CD4-positive, alpha-beta T cell treated with Interleukin-17A for 4 hours (primary cell): ENCODE data around the gene NPFF.
"Not testable (repeated sequence)": the region's sequence is repeated elsewhere in the genome, so short reads cannot be mapped to it uniquely, and the experiment has no call there.

Experiments used
- DNase-seq: peaks from one replicate; pipeline ENCODE4 v3.0.0-alpha.2; 2020; ENCODE audit warnings: mixed read lengths

NPFF gene, protein sequence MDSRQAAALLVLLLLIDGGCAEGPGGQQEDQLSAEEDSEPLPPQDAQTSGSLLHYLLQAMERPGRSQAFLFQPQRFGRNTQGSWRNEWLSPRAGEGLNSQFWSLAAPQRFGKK

DNA sequence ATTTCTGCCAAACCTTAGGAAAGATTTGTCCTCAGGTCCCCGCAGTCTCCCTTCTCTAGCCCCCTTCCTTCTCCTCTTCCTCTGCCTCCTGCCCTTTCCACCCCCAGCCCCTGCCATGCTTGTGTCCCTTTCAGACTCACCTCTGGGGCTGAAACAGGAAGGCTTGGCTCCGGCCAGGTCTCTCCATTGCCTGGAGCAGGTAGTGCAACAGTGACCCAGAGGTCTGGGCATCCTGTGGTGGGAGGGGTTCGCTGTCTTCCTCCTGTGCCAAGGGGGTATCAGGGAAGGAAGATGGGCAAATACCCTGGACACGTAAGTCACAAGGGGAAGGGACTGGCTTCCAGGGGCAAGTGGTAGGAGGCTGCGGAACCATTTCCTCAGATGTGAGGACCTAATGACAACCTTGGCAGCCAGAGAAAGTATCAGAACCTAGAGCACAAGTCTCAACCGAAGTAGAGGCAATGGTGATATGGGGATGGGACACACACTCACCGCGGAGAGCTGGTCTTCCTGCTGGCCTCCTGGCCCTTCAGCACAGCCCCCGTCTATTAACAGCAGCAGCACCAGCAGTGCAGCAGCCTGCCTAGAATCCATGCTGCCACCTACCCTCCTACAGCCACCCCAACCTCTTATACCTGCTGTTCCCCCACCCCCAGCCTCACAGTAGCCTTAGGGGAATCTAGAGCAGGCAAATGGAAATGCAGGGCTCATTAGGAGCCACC lies at the start of gene NPFF:
NPFF (minus strand) TSS at position 604 of the 722 bp plus-strand sequence; CDS start at position 594, 10 bp downstream.
- DNase-seq: no peak

DNA sequence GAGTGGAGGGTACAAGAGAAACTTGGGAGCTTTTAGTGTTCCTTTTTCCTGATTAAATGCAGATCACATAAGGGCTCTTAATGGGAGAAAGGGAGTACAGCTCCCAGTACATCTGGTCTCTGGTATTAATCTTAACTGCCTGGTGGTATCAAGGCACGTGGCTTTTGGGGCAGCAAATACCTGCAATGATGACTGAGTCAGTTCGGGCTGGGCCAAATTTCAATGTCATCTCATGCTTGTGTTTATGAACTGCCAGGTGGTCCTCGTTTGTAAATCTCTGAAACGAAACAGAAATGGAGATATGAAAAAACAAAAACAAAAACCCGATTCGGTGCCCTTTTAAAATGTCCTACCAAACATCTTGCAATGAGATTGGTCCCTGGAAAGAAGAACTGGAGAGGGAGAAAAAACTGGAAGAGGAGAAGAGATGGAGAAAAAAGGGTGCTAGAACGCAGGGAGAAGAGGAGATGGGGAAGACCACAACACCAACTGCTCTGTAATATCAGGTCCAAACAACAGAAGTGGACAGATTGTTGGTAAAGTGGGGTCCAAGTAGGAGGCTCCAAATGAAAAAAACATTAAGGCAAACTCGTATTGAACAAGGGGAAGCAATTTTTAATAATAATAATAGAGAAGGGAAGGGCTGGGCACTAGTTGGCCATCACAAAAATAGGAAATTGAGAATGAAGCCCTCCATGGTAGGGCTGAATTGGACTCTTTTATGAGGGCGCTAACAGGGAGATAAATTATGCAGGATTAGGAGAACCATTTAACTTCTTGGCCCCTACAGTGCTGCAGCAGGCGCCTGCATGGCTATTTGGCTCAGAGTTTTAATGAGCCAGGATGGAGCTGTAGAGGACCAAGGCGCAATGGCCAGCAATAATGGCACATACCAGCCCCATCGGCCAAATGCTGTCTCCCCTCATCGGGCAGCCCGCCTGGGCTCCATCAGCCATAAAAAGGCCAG lies 45.4 kb upstream of the NPFF start:
- no peak for DNase-seq

DNA sequence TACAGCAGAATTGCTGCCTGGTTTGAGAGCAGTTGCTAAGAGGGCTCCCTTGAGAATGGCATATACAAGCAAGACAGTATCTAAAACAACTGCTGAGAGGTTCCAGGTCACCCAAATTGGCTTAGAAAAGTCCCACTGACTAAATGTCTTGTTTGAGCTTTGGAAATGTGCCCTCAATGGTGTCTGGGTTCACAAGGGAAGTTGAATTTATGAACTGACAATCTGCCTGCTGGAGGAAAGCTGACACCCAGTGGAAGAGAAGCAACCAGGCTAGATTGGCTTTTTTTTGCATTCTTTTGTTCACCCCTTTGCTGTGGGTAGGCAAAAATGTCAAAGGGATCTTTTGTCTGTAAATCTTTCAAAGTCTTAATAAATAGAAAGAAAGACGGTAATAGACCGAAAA lies 44.6 kb upstream of the NPFF start:
- DNase-seq: no peak

DNA sequence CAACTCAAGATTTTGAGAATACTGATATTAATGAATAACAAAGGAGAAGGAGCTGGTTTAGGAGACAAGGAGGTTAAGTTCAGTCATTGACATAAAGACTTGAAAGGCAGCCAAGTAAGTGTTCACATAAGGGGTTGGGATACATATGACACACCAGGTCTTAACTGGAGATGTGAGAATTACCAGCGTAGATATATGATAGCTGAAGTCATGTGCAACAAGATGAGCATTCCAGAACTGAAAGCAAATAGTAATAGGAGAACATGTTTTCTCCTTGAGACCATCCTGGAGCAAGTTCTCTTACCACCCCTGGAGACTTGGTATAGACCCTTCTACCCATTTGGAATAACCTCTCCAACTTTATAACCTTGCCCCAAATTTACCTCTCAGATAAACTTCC lies 43.3 kb upstream of the NPFF start:
- DNase-seq: no peak

DNA sequence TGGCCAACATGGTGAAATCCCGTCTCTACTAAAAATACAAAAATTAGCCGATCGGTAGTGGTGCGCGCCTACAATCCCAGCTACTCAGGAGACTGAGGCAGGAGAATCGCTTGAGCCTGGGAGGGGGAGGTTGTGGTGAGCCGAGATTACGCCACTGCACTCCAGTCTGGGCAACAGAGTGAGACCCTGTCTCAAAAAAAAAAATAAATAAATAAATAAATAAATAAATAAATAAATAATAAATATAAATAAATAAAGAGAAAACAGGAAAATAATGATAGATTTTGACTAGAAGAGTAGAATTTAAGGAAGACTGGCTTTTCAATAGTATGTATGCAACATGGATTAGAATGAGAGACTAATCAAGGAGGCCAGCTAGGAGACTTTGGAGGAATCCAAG lies 42.8 kb upstream of the NPFF start:
- not testable (repeated sequence) for DNase-seq

DNA sequence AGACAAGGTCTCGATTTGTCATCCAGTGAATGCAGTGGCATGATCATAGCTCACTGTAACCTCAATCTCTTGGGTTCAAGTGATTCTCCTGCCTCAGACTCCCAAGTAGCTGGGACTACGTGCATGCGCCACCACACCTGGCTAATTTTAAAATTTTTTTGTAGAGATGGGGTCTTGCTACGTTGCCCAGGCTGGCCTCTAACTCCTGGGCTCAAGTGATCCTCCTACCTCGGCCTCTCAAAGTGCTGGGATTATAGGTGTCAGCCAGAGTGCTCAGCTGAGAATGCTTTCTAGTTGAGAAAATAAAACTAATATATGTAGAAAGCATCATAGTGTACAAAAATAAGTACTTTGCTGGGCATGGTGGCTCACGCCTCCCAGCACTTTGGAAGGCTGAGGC lies 41.1 kb upstream of the NPFF start:
- not testable (repeated sequence) for DNase-seq

DNA sequence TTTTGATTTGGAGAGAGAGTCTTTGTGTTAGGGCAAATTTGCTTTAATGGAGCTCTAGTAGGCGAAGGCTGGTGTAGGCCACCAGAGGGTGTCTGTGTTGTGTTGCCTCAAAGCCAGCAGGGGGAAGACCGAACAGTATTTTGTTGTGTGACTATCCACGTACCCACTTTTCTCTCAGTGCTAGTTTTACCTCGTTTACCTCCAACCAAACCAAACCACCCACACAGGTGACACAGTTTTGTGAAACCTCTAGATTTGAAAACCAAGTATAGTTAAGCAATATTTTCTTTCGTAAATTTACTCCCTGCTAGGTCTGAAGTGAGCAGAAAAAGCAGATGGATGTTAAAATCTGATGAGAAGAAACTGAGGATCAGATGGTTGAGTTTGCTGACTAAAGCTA lies 36.3 kb upstream of the NPFF start:
- peak; percentile 62 for DNase-seq

DNA sequence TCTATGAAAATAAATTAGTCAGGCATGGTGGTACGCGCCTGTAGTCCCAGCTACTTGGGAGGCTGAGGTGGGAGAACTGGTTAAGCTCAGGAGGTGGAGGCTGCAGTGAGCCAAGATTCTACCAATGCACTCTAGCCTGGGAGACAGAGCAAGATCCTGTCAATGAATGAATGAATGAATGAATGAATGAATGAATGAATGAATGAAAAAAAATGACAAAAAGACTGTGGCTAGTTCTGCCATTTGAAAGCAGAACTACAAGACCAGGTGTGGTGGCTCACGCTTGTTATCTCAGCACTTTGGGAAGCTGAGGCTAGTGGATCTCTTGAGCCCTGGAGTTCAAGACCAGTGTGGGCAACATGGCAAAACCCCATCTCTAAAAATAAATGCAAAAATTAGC lies 32.2 kb upstream of the NPFF start:
- DNase-seq: no peak

DNA sequence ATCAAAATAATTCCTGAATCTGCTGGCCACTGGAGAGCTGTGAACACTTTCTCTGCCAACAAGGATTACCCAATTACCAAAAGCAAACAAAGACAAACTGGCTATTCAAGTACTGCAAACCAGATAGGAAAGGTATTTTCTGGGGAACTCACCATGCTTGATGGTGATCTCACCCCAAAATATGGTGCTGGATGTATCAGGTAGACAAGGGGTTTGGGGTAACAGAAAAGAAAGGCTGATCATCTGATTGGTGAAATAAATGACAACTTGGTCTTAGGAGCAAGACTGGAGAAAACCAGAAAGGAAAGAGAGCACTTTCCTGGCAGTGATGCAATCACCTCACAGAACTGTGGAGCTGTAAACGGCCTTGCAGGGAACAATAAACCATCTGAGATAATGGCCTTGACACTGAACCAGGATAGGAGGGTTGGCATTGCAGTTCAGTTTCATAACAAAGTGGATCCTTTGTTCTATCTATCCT lies 31.0 kb upstream of the NPFF start:
- no peak for DNase-seq

DNA sequence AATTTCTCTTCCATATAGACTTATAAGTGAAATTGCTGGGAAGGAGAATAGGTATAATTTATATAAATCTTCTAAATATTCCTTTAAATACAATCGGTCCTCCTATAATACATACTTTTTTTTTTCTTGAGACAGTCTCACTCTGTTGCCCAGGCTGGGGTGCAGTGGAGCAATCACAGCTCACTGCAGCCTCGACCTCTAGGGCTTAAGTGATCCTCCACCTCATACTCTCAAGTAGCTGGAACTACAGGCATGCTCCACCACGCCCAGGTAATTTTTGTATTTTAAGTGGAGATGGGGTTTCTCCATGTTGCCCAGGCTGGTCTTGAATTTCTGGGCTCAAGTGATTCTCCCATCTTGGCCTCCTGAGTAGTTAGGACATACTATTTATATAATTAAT lies 29.7 kb upstream of the NPFF start:
- DNase-seq: no peak

DNA sequence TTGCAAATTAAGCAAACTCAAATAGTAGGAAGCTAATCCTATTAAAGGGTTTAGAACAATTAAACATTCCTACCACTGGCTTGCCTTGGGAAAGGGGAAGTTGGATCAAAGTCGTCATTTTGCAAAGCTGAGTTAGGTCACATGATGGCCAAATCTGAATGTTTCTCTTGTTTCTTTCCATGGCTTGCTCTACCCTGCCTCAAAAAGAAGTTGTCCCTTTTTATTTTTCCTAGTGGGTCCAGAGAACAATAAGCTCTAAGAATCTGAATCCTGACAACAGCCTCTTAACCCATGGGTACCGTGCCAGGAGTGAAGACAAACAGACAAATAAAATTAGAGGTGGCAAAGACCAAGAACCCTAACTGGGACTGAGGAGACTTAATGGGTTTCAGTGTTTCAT lies 26.2 kb upstream of the NPFF start:
- no peak for DNase-seq

DNA sequence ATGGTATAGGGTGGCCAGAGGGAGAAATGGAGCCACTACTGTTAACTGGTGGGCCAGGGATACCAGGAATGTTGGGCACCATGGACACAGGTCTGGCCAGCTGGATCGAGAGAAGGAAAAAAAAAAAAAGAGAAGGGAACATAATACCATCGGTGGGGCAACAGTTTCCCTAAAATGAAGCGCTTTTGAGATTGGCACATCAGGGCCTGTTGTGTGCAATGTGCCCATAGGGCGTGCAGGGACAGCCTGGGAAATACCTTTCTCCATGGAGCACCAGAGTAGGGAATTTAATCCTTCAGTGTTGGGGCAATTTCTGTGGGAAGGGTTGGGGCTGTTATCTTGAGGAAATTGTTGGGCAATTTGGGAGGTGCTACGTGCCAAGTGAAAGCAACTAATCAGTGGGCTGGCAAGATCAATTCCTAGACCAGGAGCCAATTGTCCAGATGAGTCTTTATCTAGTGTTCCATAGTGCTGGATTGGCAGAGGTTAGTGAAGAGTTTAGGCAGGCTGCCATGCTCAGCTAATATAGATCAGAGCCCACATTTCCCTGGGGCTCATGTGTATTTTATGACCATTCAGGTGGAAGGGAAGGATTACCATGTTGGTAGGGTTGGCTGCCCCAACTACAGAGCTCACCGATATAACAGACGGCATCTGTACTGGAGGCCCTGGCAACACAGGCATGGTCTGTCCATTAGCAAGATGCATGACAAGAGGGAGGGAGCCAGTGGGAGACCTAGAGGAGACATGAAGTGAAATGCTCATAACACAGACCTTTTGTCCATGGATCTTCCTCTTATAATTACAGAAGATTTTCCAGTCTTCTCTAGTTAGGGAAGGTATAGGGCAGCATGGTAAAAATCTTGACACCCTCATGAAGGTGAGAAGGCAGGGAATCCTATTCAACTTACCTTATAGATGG lies 25.5 kb upstream of the NPFF start:
- DNase-seq: no peak

DNA sequence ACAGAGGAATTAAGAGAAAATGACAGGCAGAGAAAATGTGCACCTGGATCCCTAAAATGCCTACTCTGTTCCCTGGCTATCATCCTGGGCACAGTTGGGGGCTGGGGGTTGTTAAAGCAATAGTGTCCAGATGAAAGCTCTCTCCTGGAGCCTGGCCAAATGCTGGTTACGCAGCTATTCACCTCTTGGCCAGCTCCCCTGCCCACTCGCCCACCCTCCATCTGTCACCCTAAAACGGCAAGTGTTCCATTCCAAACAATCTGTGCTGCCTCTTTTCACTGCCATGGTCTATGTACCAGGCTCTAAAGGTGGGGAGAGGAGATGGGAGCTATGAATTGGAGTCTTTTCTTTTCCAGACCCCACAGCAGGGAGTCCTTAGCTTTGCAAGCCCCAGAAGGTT lies 24.7 kb upstream of the NPFF start:
- DNase-seq: no peak

DNA sequence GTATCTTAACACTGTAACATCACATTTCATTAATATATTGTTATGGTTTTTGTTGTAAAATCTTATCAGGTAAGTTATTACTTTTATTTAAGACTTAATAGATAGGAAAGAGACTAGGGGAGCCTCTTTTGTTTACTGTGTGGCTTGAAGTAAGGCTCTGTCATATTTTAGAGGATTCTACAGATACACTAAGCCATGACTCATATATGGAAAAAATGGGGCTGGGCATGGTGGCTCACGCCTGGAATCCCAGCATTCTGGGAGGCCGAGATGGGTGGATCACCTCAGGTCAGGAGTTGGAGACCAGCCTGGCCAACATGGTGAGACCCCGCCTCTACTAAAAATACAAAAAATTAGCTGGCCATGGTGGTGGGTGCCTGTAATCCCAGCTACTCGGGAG lies 23.6 kb upstream of the NPFF start:
- no peak for DNase-seq

DNA sequence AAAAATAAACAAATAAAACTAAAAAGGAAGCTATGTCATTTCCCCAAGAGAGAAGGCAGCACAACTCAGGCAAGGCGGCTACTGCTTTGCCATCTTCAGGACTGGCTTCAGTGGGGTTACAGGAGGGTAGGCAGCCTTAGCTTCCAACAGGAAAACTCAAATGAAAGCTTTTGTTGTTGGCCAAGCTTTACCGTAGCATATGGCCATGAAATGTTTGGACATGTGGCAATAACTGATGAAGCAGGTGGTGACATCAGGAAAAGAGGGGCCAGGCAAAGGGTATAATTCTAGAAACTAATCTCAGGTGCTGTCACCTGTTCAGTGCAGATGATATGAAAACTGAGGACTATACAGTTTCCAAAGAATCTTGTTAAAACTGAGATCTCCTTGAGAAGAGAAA lies 22.8 kb upstream of the NPFF start:
- DNase-seq: no peak

DNA sequence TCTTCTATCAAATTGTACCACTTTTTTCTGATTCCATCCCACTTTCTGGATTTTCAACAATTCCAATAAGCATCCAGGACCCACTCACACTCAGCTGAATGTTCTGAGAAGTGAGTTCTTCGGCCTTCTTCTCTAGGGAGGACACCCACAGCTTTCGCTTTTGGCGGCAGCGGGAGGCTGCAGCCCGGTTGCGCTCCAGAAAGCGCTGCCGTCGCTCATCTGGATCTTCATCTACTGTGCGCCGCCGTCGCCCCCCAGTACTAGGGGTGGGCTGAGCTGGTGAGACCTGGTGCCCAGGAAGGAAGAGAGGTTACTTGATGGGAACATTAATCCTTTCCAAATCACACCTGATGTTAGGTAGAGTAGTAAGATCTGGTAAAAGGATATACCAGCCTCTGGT lies 17.2 kb upstream of the NPFF start:
- no peak for DNase-seq

DNA sequence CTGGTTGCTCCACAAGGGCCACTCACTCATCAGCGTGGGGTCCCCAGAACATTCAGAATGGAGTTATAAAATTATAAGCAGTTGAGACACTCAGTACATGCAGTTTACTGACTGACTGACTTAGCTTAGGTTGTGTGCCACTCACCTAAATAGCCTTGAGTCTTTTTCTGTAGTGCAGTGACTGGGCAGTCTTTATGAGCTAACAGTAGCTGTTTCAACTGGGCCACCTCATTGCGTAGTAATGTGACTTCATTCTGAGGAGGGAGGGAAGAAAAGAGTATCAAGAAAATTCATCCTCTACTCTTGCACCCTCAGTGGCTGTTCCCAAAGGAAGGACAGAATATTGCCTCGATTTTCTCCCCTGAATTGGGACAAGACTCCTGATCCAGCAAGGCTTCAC lies 15.8 kb upstream of the NPFF start:
- no peak for DNase-seq

DNA sequence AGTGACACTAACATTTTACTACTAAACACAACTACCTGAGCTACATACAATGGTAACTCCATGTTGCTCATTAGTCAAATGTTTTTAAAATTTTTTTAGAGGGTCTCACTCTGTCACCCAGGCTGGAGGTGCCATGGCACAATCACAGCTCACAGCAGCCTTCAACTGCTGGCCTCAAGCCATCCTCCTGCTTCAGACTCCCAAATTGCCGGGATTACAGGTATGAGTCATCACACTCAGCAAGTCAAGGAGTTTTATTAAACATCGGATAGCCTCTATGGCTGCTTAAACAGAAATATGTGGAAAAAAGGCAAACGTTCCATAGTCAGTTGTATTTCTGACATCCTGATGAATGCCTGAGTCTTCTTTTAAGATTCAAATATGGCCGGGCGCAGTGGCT lies 11.1 kb upstream of the NPFF start:
- no peak for DNase-seq

DNA sequence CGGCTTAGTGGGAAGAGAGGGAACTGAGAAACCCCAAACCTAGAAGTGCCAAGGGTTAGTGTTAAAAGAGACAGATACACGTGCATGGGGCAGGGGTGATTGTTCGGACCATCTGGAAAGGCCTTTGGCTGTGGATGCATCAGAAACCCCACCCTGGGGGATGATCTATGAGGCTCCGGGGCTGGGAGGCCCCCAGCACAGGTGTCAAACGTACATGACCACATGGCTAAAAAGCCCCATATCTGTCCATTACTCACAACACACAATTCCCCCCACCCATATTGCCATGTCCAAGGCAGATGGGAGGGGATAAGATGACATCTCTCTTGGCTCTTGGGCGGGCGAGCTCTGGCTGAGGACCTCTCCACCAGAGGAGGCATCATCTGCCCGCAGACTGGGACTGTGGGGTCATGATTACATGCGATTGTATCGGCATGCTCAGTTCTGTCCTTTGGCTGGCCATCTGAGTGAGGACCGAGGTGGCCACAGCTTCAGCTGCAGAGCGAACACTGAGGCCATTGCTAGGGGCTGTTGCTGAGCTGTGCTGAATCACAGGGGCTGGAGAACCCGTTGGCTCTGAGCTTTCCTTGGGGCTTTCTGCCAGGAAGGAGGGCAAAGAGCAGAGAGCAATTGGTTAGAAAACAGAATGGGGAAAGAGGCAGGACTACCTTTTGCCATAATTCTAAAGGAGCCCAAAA lies 9.6 kb upstream of the NPFF start:
- DNase-seq: no peak

DNA sequence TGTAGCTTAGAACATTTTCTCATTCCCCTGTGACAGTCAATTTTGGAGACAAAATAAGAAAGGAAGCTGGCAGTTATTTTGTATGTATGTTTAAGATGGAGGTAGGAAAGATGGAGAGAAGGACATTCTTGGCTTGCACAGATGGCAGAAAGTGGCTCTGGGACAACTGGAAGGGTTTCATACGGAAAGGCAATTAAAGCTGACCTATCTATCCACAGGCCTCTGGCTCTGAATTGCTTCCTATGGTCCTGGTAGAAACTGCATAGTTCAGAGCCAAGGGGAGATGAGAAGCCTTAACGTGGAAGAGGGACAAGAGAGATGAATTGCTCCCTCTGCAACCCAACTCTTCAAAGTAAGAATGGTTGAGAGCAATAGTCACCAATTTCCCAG lies 8.0 kb upstream of the NPFF start:
- no peak for DNase-seq

DNA sequence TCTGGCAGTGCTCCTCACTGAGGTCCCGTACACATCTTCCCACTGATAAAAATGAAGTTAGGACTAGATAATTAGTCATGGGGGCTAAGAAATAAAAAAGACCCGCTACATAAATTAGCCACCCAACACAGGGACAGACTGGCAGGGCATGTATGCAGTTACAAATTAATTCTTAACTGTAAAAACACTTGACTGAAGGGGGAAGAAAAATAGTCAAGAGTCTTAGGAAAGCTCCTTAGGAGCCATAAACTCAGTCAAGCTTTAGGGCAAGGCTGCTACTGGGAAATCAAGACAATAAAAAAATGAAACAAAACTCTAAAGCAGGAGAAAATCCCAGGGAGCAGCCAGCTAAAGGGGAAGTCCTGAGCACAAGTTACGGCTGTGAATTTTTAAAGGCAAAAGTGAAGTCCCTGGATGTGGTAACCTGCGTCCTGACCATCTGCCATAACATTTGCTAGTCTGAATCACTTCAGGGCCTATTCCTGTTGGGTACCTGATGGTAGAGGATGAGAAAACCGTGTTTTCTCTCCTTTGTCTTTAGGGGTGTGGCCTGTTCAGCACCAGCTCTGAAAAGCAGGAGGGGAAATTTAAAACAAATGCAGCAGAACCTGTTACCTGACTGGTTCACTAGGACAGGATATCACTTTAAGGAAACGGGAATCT lies 7.5 kb upstream of the NPFF start:
- DNase-seq: no peak
